Loucy (cell line): ENCODE data around the gene KIRREL1.

Source experiments
- EZH2phosphoT487 ChIP-seq: fragments of 200-600 bp; IDR thresholded peaks from 2 replicates; pipeline ENCODE4 v1.6.1; 2018; ENCODE audit warnings: antibody characterized with exemption, mild to moderate bottlenecking, moderate library complexity, borderline replicate concordance
- TF ChIP-seq, protein P1 (sequence below): fragments of 200-600 bp; sonication (generic); conservative IDR thresholded peaks from 2 replicates; pipeline ENCODE4 v1.5.1; 2014; ENCODE audit warnings: mild to moderate bottlenecking, antibody characterized with exemption, low read length

DNA sequence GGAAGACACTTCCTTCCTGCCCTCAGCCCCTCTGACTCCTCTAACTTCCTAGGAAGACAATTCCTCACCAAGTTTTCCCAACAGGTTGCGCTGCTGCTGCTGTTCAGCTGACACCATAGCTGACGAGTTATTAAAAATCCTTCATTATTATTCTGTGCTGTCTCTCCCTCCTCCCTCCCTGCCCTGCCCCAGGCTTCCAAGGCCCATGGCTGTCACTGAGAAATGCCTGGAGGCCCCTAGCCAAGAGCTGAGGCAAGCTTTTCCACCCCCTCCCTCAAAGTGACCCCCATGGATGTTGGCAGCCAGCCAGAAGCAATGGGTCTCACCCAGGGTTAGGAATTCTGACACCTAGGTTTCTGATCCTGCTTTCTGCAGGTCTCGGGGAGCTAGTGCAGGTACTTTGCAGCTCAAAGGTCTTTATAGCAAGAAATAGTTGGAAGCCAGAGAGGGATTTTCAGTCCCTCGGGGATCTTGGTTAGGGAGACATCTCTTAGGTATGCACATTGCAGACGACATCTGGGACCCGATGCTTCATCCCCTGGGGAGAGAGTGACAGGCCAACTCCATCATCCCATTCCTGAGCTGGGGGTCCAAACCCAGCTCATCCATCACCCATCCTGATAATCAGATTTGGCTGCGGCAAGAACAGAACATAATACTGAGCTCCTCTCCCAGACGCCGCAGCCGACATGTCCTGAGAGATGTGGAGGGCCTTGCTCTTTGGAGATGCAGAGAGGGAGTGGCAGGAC is 65.0 kb downstream of the KIRREL1 start:
- TF ChIP-seq, protein P1, sequence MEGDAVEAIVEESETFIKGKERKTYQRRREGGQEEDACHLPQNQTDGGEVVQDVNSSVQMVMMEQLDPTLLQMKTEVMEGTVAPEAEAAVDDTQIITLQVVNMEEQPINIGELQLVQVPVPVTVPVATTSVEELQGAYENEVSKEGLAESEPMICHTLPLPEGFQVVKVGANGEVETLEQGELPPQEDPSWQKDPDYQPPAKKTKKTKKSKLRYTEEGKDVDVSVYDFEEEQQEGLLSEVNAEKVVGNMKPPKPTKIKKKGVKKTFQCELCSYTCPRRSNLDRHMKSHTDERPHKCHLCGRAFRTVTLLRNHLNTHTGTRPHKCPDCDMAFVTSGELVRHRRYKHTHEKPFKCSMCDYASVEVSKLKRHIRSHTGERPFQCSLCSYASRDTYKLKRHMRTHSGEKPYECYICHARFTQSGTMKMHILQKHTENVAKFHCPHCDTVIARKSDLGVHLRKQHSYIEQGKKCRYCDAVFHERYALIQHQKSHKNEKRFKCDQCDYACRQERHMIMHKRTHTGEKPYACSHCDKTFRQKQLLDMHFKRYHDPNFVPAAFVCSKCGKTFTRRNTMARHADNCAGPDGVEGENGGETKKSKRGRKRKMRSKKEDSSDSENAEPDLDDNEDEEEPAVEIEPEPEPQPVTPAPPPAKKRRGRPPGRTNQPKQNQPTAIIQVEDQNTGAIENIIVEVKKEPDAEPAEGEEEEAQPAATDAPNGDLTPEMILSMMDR, result no peak
- TF ChIP-seq EZH2phosphoT487, result no peak
